Uterus (tissue), 4 donors: ENCODE results near the gene MSX1. TPM values are rescaled to one million over a fixed set of nuclear protein-coding genes. Genes with fewer than 3 reads are reported as not detected.

Experiments used
- DNase-seq, 2 donors: peaks; one replicate each; pipeline ENCODE4 v3.0.0-alpha.2; 2019 to 2020
- H3K27ac ChIP-seq, 2 donors: fragments of 200-600 bp; sonication (generic); 1 replicate in 1 of 2; 2 replicates in 1 of 2; pipeline ENCODE4 v1.5.1; 2016 to 2018
- H3K27me3 ChIP-seq, 2 donors: fragments of 200-600 bp; sonication (generic); one replicate each; pipeline ENCODE4 v1.5.1; 2018 to 2019; ENCODE audit warnings: control low read depth in 1 of 2
- H3K36me3 ChIP-seq, 2 donors: fragments of 200-600 bp; sonication (generic); one replicate each; pipeline ENCODE4 v1.5.1; 2019; ENCODE audit warnings: control low read depth in 1 of 2
- H3K4me1 ChIP-seq, 2 donors: fragments of 200-600 bp; sonication (generic); one replicate each; pipeline ENCODE4 v1.5.1; 2018 to 2019; ENCODE audit warnings: control low read depth in 1 of 2
- H3K4me3 ChIP-seq, 2 donors: fragments of 200-600 bp; sonication (generic); 1 replicate in 1 of 2; 2 replicates in 1 of 2; pipeline ENCODE4 v1.5.1; 2018 to 2019; ENCODE audit warnings: mild to moderate bottlenecking in 1 of 2
- H3K9me3 ChIP-seq, 2 donors: fragments of 200-600 bp; sonication (generic); one replicate each; pipeline ENCODE4 v1.5.1; 2019; ENCODE audit warnings: control low read depth in 1 of 2
- POLR2A ChIP-seq, 2 donors: fragments of 450-650 bp; IDR thresholded peaks; one replicate each; pipeline ENCODE4 v1.6.1; 2016; ENCODE audit warnings: antibody characterized with exemption in 2 of 2, mild to moderate bottlenecking in 1 of 2, moderate library complexity in 1 of 2
- intact Hi-C: fragments of 100-400 bp; cut with DNase I; formaldehyde crosslinking; loops from one replicate; pipeline ENCODE4 v1.15.1; 2023; ENCODE audit warnings: low total_unique reads
- total RNA-seq, 4 donors: library from RNA; depleted of rRNA in 3 of 4; stranded (reverse); fragments of >200 nt in 3 of 4; gene quantifications; one replicate each; pipeline versions ENCODE4 v1.1.0 to v1.2.4, GENCODE V29; 2014 to 2023
- TF ChIP-seq, protein P1 (sequence below), 4 experiments: fragments of 200-600 bp in 2 of 4; fragments of 450-650 bp in 2 of 4; sonication (generic) in 2 of 4; IDR thresholded peaks; one replicate each; pipeline ENCODE4 v1.5.1; 2016 to 2019; ENCODE audit warnings: antibody characterized with exemption in 4 of 4, mild to moderate bottlenecking in 2 of 4, moderate library complexity in 1 of 4
- donor health status: DM: yes; HTN: yes; CAD: no.

MSX1 gene
- total RNA-seq, 4 donors from 2014 or later = 19.7 to 33.0 (median 23.8) TPM

DNA sequence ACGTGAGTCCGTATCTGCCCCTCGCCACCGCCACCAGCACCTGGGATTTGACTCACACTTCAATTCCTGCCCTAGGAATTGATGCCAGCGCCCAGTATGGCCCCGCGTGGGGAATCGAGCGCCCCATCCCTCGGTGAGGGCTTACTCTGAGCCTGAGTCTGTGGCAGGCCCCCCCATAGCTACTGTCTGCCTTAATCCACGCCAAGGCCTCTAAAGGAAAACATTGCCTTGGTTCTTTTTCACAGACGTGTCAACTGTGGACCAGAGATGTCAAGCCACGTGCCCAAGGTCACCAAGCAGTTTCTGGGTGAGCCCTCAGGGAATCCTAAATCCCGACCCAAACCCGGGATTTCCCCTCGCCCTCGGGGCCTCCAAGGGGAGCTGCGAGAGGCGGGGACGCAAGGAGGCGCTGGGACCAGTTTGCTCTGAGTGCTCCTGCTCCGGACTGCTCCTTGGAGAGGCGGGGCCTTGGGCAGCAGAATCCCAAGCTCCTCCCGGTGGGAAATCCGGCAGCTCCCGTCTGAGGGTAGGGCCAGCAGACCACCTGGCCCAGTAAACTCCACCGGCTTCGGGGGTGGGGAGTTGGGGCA is 12.9 kb downstream of the MSX1 start:
- intact Hi-C loops = no loop called here
- no peak overlapping the region for H3K4me3 ChIP-seq
- no peaks in the 10 kb centered on the region for H3K36me3 ChIP-seq
- no peaks in the 10 kb centered on the region for H3K4me1 ChIP-seq
- peaks cover 13 to 34% of the 10 kb centered on the region in 2 donors for H3K27me3 ChIP-seq
- H3K9me3 ChIP-seq = no peaks in the 10 kb centered on the region
- no peak for DNase-seq
- no peak overlapping the region for H3K27ac ChIP-seq
- TF ChIP-seq, protein P1, sequence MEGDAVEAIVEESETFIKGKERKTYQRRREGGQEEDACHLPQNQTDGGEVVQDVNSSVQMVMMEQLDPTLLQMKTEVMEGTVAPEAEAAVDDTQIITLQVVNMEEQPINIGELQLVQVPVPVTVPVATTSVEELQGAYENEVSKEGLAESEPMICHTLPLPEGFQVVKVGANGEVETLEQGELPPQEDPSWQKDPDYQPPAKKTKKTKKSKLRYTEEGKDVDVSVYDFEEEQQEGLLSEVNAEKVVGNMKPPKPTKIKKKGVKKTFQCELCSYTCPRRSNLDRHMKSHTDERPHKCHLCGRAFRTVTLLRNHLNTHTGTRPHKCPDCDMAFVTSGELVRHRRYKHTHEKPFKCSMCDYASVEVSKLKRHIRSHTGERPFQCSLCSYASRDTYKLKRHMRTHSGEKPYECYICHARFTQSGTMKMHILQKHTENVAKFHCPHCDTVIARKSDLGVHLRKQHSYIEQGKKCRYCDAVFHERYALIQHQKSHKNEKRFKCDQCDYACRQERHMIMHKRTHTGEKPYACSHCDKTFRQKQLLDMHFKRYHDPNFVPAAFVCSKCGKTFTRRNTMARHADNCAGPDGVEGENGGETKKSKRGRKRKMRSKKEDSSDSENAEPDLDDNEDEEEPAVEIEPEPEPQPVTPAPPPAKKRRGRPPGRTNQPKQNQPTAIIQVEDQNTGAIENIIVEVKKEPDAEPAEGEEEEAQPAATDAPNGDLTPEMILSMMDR (IDR thresholded peaks at IDR 0.05) = no peak
- no peak for TF ChIP-seq POLR2A (IDR thresholded peaks at IDR 0.05)

DNA sequence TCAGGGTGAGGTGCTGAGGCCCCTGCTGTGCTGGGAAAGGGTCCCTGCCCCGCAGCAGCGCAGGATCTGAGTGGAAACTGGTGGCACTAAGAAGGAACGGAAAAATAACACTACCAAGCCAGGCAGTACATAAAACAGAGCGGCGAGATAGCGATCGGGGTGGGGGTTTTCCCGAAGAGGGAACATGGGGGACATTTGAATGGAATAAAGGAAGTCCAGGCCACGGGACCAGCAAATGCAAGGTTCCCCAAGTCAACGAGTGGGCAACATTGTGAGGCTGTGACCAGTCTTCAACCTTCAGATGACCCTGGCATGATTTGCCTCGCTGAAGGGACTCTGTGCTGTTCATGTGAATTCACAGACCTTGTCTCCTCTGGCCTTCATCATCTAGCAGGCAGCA is 13.7 kb downstream of the MSX1 start:
- H3K36me3 ChIP-seq = no peaks in the 10 kb centered on the region
- no peak for DNase-seq
- H3K27ac ChIP-seq = no peak overlapping the region
- intact Hi-C loops = no loop called here
- H3K9me3 ChIP-seq = no peaks in the 10 kb centered on the region
- no peak overlapping the region for H3K4me3 ChIP-seq
- no peak for TF ChIP-seq POLR2A (IDR thresholded peaks at IDR 0.05)
- TF ChIP-seq, protein P1 (IDR thresholded peaks at IDR 0.05) = no peak
- H3K27me3 ChIP-seq = peaks cover 13 to 33% of the 10 kb centered on the region in 2 donors
- H3K4me1 ChIP-seq = no peaks in the 10 kb centered on the region

DNA sequence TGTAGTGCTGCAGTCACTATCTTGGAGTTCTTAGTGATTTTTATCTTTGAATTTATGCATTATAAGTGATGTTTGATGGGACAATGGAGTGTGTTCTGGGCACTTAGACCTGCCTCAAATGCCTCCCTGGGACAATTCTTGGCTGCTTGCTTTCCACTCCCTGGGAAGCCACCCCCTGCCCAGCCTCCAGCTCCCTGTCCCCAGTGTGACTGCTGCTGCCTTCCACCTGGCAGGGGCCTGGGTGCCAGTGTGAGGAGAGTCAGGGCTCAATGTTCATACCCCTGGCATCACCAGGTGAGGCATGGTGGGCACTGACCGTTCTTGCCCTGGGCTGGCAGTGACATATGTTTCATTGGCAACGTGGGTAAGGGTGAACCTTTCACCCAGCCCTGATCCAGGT is 14.8 kb downstream of the MSX1 start:
- H3K4me3 ChIP-seq = no peak overlapping the region
- TF ChIP-seq, protein P1 (IDR thresholded peaks at IDR 0.05) = no peak
- no peak for TF ChIP-seq POLR2A (IDR thresholded peaks at IDR 0.05)
- H3K27me3 ChIP-seq = peaks cover 13 to 23% of the 10 kb centered on the region in 2 donors
- intact Hi-C loops = no loop called here
- no peaks in the 10 kb centered on the region for H3K4me1 ChIP-seq
- no peaks in the 10 kb centered on the region for H3K36me3 ChIP-seq
- no peaks in the 10 kb centered on the region for H3K9me3 ChIP-seq
- no peak overlapping the region for H3K27ac ChIP-seq
- no peak for DNase-seq

DNA sequence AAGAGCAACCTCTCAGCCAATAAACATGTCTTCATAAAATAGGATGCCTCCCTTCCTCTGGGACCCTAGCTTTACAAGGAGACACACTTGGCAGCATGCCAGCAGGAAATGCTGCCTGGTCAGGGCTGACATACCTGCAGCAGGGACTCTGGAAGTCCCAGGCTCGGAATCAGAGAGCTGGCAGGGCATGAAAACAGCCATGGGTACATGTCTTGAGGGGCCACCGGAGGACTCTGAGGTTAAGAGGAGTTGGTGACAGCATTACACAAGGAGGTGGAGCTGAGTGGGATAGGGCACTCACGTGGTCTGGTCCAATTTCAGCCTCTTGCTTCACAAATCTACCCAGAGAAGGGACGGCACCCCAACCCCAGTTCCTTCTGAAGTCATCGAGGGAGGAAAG is 15.7 kb downstream of the MSX1 start:
- no peak overlapping the region for H3K4me3 ChIP-seq
- H3K27me3 ChIP-seq = peaks cover 13 to 23% of the 10 kb centered on the region in 2 donors
- intact Hi-C loops = no loop called here
- no peaks in the 10 kb centered on the region for H3K9me3 ChIP-seq
- H3K4me1 ChIP-seq = no peaks in the 10 kb centered on the region
- H3K36me3 ChIP-seq = no peaks in the 10 kb centered on the region
- DNase-seq = no peak
- no peak for TF ChIP-seq POLR2A (IDR thresholded peaks at IDR 0.05)
- TF ChIP-seq, protein P1 (IDR thresholded peaks at IDR 0.05) = no peak
- H3K27ac ChIP-seq = no peak overlapping the region

DNA sequence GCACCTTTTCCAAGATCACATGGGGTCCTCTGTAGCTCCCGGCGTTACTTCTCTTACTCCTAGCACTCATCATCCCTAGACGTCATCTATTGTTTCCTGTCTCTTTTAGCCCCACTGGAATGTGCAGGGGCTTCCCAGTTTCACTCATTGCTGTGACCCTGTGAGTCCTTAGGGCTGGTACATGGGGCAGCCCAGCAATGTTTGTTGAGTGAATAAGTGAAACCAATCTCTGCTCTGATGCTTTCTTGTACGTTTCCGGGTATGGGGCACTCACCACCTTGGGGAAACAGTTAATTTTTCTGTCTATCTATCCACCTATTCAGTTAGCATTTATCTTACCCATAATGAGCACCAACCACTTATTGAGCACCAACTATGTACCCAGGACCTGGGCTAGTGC is 16.1 kb downstream of the MSX1 start:
- TF ChIP-seq, protein P1 (IDR thresholded peaks at IDR 0.05) = no peak
- TF ChIP-seq POLR2A (IDR thresholded peaks at IDR 0.05) = no peak
- intact Hi-C loops = no loop called here
- peaks cover 13 to 23% of the 10 kb centered on the region in 2 donors for H3K27me3 ChIP-seq
- H3K4me1 ChIP-seq = no peaks in the 10 kb centered on the region
- no peaks in the 10 kb centered on the region for H3K9me3 ChIP-seq
- no peak overlapping the region for H3K4me3 ChIP-seq
- no peaks in the 10 kb centered on the region for H3K36me3 ChIP-seq
- DNase-seq = no peak
- H3K27ac ChIP-seq = no peak overlapping the region
